ENCODE measurements around the gene KCNRG.

KCNRG gene

GRCh38 chr13:49996161-49996915, 18.9 kb upstream of the KCNRG start:
- H3K9me3 ChIP-seq (ENCODE audit: low read length), result no peaks in the 10 kb centered on the region
- H3K27me3 ChIP-seq (ENCODE audit: insufficient read depth, low read length), result no peaks in the 10 kb centered on the region
- H3K4me3 ChIP-seq (ENCODE audit: low read length), result peak overlapping the region; percentile 44
- peak overlapping the region; percentile 95 for H2AFZ ChIP-seq (ENCODE audit: low read depth, low read length)
- peaks cover 17% of the 10 kb centered on the region for H3K4me1 ChIP-seq (ENCODE audit: insufficient read depth, low read length)
- peaks cover 26% of the 10 kb centered on the region for H3K36me3 ChIP-seq (ENCODE audit: insufficient read depth, low read length)

- H3K36me3 ChIP-seq (ENCODE audit: insufficient read depth, low read length), result peaks cover 32% of the 10 kb centered on the region
These were observed 18.0 kb upstream of the KCNRG start, which contains the start of gene TRIM13 for GRCh38 chr13:49996951-49997895. TRIM13 (plus strand) TSS chr13:49997042; CDS start chr13:50011941, 14,899 bp downstream.

GRCh38 chr13:49997955-49998354, 17.3 kb upstream of the KCNRG start:
- Histone ChIP-seq H3K27me3 (ENCODE audit: insufficient read depth, low read length) (no peaks in the 10 kb centered on the region), H3K36me3 (ENCODE audit: insufficient read depth, low read length) (peaks cover 34% of the 10 kb centered on the region), H3K9me3 (ENCODE audit: low read length) (no peaks in the 10 kb centered on the region), H3K4me1 (ENCODE audit: insufficient read depth, low read length) (peaks cover 17% of the 10 kb centered on the region), H3K4me3 (ENCODE audit: low read length) (peak overlapping the region; percentile 76), H2AFZ (ENCODE audit: low read depth, low read length) (no peak overlapping the region)

More at GRCh38 chr13:49996951-49997895, 18.0 kb upstream of the KCNRG start, which contains the start of gene TRIM13:
- Histone ChIP-seq H2AFZ (ENCODE audit: low read depth, low read length) (peak within 1 kb of the TSS; percentile 95), H3K4me3 (ENCODE audit: low read length) (peak within 1 kb of the TSS; percentile 76), H3K9me3 (ENCODE audit: low read length) (no peaks in the 10 kb centered on the region), H3K27me3 (ENCODE audit: insufficient read depth, low read length) (no peaks in the 10 kb centered on the region), H3K4me1 (ENCODE audit: insufficient read depth, low read length) (peaks cover 17% of the 10 kb centered on the region)

- peak overlapping the region; percentile 76 for H3K4me3 ChIP-seq (ENCODE audit: low read length)
- H3K4me1 ChIP-seq (ENCODE audit: insufficient read depth, low read length), result peaks cover 17% of the 10 kb centered on the region
- peaks cover 38% of the 10 kb centered on the region for H3K36me3 ChIP-seq (ENCODE audit: insufficient read depth, low read length)
- no peak overlapping the region for H2AFZ ChIP-seq (ENCODE audit: low read depth, low read length)
- H3K27me3 ChIP-seq (ENCODE audit: insufficient read depth, low read length), result no peaks in the 10 kb centered on the region
- no peaks in the 10 kb centered on the region for H3K9me3 ChIP-seq (ENCODE audit: low read length)
These were observed 16.3 kb upstream of the KCNRG start for GRCh38 chr13:49998714-49999624.

- H3K9me3 ChIP-seq (ENCODE audit: low read length), result peaks cover 2% of the 10 kb centered on the region
- no peaks in the 10 kb centered on the region for H3K27me3 ChIP-seq (ENCODE audit: insufficient read depth, low read length)
- no peak overlapping the region for H3K4me3 ChIP-seq (ENCODE audit: low read length)
- H3K4me1 ChIP-seq (ENCODE audit: insufficient read depth, low read length), result peaks cover 17% of the 10 kb centered on the region
- no peak overlapping the region for H2AFZ ChIP-seq (ENCODE audit: low read depth, low read length)
- H3K36me3 ChIP-seq (ENCODE audit: insufficient read depth, low read length), result peaks cover 49% of the 10 kb centered on the region
These were observed 14.0 kb upstream of the KCNRG start for GRCh38 chr13:50001287-50001686.

GRCh38 chr13:50006426-50007135, 8.7 kb upstream of the KCNRG start:
- no peak overlapping the region for H2AFZ ChIP-seq (ENCODE audit: low read depth, low read length)
- no peaks in the 10 kb centered on the region for H3K4me1 ChIP-seq (ENCODE audit: insufficient read depth, low read length)

GRCh38 chr13:50011461-50011860, 3.8 kb upstream of the KCNRG start:
- Histone ChIP-seq H3K4me3 (ENCODE audit: low read length) (no peak overlapping the region), H2AFZ (ENCODE audit: low read depth, low read length) (no peak overlapping the region), H3K27me3 (ENCODE audit: insufficient read depth, low read length) (no peaks in the 10 kb centered on the region), H3K4me1 (ENCODE audit: insufficient read depth, low read length) (no peaks in the 10 kb centered on the region), H3K9me3 (ENCODE audit: low read length) (no peaks in the 10 kb centered on the region), H3K36me3 (ENCODE audit: insufficient read depth, low read length) (peaks cover 55% of the 10 kb centered on the region)

More at GRCh38 chr13:50006426-50007135, 8.7 kb upstream of the KCNRG start:
- H3K9me3 ChIP-seq (ENCODE audit: low read length), result peaks cover 2% of the 10 kb centered on the region
- H3K36me3 ChIP-seq (ENCODE audit: insufficient read depth, low read length), result peaks cover 46% of the 10 kb centered on the region
- no peaks in the 10 kb centered on the region for H3K27me3 ChIP-seq (ENCODE audit: insufficient read depth, low read length)
- no peak overlapping the region for H3K4me3 ChIP-seq (ENCODE audit: low read length)

- Histone ChIP-seq H3K36me3 (ENCODE audit: insufficient read depth, low read length) (peaks cover 59% of the 10 kb centered on the region), H3K27me3 (ENCODE audit: insufficient read depth, low read length) (no peaks in the 10 kb centered on the region), H3K9me3 (ENCODE audit: low read length) (no peaks in the 10 kb centered on the region), H2AFZ (ENCODE audit: low read depth, low read length) (no peak overlapping the region), H3K4me3 (ENCODE audit: low read length) (no peak overlapping the region), H3K4me1 (ENCODE audit: insufficient read depth, low read length) (no peaks in the 10 kb centered on the region)
These were observed 2.7 kb upstream of the KCNRG start for GRCh38 chr13:50012396-50013169.

- Histone ChIP-seq H3K36me3 (ENCODE audit: insufficient read depth, low read length) (peaks cover 56% of the 10 kb centered on the region), H3K9me3 (ENCODE audit: low read length) (no peaks in the 10 kb centered on the region), H3K4me1 (ENCODE audit: insufficient read depth, low read length) (no peaks in the 10 kb centered on the region), H3K4me3 (ENCODE audit: low read length) (no peak overlapping the region), H3K27me3 (ENCODE audit: insufficient read depth, low read length) (no peaks in the 10 kb centered on the region), H2AFZ (ENCODE audit: low read depth, low read length) (no peak overlapping the region)
These were observed 858 bp upstream of the KCNRG start for GRCh38 chr13:50014386-50014785.

GRCh38 chr13:50015750-50016149, 506 bp downstream of the KCNRG start:
- H2AFZ ChIP-seq (ENCODE audit: low read depth, low read length), result no peak overlapping the region
- H3K4me3 ChIP-seq (ENCODE audit: low read length), result no peak overlapping the region
- peaks cover 60% of the 10 kb centered on the region for H3K36me3 ChIP-seq (ENCODE audit: insufficient read depth, low read length)
- no peaks in the 10 kb centered on the region for H3K4me1 ChIP-seq (ENCODE audit: insufficient read depth, low read length)
- peaks cover 3% of the 10 kb centered on the region for H3K9me3 ChIP-seq (ENCODE audit: low read length)
- H3K27me3 ChIP-seq (ENCODE audit: insufficient read depth, low read length), result no peaks in the 10 kb centered on the region

- Histone ChIP-seq H3K9me3 (ENCODE audit: low read length) (peaks cover 3% of the 10 kb centered on the region), H3K4me1 (ENCODE audit: insufficient read depth, low read length) (no peaks in the 10 kb centered on the region), H3K36me3 (ENCODE audit: insufficient read depth, low read length) (peaks cover 57% of the 10 kb centered on the region), H3K4me3 (ENCODE audit: low read length) (no peak overlapping the region), H2AFZ (ENCODE audit: low read depth, low read length) (no peak overlapping the region), H3K27me3 (ENCODE audit: insufficient read depth, low read length) (no peaks in the 10 kb centered on the region)
These were observed 1.2 kb downstream of the KCNRG start for GRCh38 chr13:50016444-50016843.
